ENCODE results near the gene GOLT1A. TPM values are rescaled to one million over a fixed set of nuclear protein-coding genes. Genes with fewer than 3 reads are reported as not detected.

Gene GOLT1A
- total RNA-seq, 4 donors from 2014 or later, result 0.91 to 1.5 TPM; not detected in 2

- no peak for TF ChIP-seq POLR2A (IDR thresholded peaks at IDR 0.05)
- TF ChIP-seq, protein P1, sequence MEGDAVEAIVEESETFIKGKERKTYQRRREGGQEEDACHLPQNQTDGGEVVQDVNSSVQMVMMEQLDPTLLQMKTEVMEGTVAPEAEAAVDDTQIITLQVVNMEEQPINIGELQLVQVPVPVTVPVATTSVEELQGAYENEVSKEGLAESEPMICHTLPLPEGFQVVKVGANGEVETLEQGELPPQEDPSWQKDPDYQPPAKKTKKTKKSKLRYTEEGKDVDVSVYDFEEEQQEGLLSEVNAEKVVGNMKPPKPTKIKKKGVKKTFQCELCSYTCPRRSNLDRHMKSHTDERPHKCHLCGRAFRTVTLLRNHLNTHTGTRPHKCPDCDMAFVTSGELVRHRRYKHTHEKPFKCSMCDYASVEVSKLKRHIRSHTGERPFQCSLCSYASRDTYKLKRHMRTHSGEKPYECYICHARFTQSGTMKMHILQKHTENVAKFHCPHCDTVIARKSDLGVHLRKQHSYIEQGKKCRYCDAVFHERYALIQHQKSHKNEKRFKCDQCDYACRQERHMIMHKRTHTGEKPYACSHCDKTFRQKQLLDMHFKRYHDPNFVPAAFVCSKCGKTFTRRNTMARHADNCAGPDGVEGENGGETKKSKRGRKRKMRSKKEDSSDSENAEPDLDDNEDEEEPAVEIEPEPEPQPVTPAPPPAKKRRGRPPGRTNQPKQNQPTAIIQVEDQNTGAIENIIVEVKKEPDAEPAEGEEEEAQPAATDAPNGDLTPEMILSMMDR (IDR thresholded peaks at IDR 0.05), result no peak
- intact Hi-C loops (cut with DNase I; ENCODE audit: low total_unique reads), result loop anchor here (10.0 kb wide), 1 partner anchor 149 kb away; no protein-coding TSS in a partner anchor
- DNase-seq (ENCODE audit: low spot score in 2 of 2), result peak in 1 of 2 donors; percentile 4
- H3K4me3 ChIP-seq (ENCODE audit: low read depth, poor library complexity, severe bottlenecking), result no peak overlapping the region
- 74 to 80% methylated on average over 4 of the region's 4 CpGs for WGBS, 2 donors
Observed at GRCh38 chr1:204216236-204216635, 2.4 kb upstream of the GOLT1A start.

- no peak for TF ChIP-seq POLR2A (IDR thresholded peaks at IDR 0.05)
- TF ChIP-seq, protein P1 (IDR thresholded peaks at IDR 0.05), result no peak
- no peak overlapping the region for H3K4me3 ChIP-seq (ENCODE audit: low read depth, poor library complexity, severe bottlenecking)
- 93 to 96% methylated on average over 3 of the region's 3 CpGs for WGBS, 2 donors
- intact Hi-C loops (cut with DNase I; ENCODE audit: low total_unique reads), result loop anchor here (10.0 kb wide), 1 partner anchor 152 kb away; no protein-coding TSS in a partner anchor
- peak in 1 of 2 donors; percentile 26 for DNase-seq (ENCODE audit: low spot score in 2 of 2)
Observed at GRCh38 chr1:204212715-204213114, 1.1 kb downstream of the GOLT1A start.

GRCh38 chr1:204211046-204211445, 2.7 kb downstream of the GOLT1A start:
- 88 to 90% methylated on average over 7 of the region's 7 CpGs for WGBS, 2 donors
- TF ChIP-seq POLR2A (IDR thresholded peaks at IDR 0.05), result no peak
- TF ChIP-seq, protein P1 (IDR thresholded peaks at IDR 0.05), result no peak
- H3K4me3 ChIP-seq (ENCODE audit: low read depth, poor library complexity, severe bottlenecking), result no peak overlapping the region
- intact Hi-C loops (cut with DNase I; ENCODE audit: low total_unique reads), result loop anchor here (10.0 kb wide), 1 partner anchor 154 kb away; no protein-coding TSS in a partner anchor
- peak in 1 of 2 donors; percentile 48 for DNase-seq (ENCODE audit: low spot score in 2 of 2)

GRCh38 chr1:204207136-204207616, 6.6 kb downstream of the GOLT1A start:
- peak; percentile 59 to 95 for DNase-seq (ENCODE audit: low spot score in 2 of 2)
- WGBS, 2 donors, result 19 to 21% methylated on average over 13 of the region's 13 CpGs
- intact Hi-C loops (cut with DNase I; ENCODE audit: low total_unique reads), result no loop called here
- TF ChIP-seq POLR2A (IDR thresholded peaks at IDR 0.05), result no peak
- TF ChIP-seq, protein P1 (IDR thresholded peaks at IDR 0.05), result peak in 1 of 3 donors; percentile 70
- H3K4me3 ChIP-seq (ENCODE audit: low read depth, poor library complexity, severe bottlenecking), result no peak overlapping the region

DNA sequence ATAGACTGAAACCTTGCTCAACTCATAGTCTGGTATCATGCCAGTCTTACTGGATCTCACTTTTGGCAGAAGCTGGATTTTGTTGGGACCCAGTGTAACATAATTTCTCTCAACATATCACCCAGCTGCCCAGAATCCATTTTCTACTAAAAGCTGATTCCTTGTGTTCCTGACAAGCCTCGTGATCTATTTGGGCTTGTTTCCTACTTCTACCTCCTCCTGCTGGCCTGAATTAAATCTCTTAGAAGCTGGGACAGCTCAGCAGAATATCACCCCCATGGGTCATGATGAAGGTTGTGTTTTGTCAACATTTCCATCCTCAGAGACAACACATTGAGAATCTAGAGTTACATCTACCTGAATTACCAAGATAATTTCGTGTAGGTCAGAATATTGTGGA, 7.7 kb downstream of the GOLT1A start:
- 39 to 40% methylated on average over 2 of the region's 2 CpGs for WGBS, 2 donors
- no peak for TF ChIP-seq POLR2A (IDR thresholded peaks at IDR 0.05)
- TF ChIP-seq, protein P1 (IDR thresholded peaks at IDR 0.05), result no peak
- intact Hi-C loops (cut with DNase I; ENCODE audit: low total_unique reads), result no loop called here
- peak in 1 of 2 donors; percentile 12 for DNase-seq (ENCODE audit: low spot score in 2 of 2)
- H3K4me3 ChIP-seq (ENCODE audit: low read depth, poor library complexity, severe bottlenecking), result no peak overlapping the region

- no peak overlapping the region for H3K4me3 ChIP-seq (ENCODE audit: low read depth, poor library complexity, severe bottlenecking)
- intact Hi-C loops (cut with DNase I; ENCODE audit: low total_unique reads), result no loop called here
- TF ChIP-seq, protein P1 (IDR thresholded peaks at IDR 0.05), result no peak
- TF ChIP-seq POLR2A (IDR thresholded peaks at IDR 0.05), result no peak
- DNase-seq (ENCODE audit: low spot score in 2 of 2), result peak in 1 of 2 donors; percentile 46
Observed at GRCh38 chr1:204205486-204205885, 8.3 kb downstream of the GOLT1A start.

All from lower leg skin (tissue), 4 donors.